Measurements from ENCODE around the gene NOS1AP.

DNA sequence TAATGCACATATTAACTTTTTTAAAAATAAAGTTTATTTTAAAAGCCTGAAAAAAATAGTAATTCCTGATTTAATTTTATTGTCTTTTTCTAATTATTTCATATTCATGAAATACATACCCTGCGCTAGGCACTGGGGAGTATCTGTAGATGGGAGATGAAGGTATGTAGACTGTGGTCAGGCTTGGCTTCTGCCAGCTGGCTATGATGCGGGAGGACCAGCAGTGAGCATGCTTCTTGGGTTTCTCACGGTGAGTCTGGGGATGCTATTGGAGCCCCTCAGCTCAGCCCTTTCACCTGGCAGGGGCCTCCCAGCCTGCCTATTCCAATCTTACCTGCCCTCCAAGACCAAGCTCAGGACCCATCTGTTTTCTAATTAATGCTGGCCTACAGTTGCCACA is 138.4 kb downstream of the NOS1AP start:
- no peak for TF ChIP-seq EZH2 (IDR thresholded peaks at IDR 0.05; ENCODE audit: low read length, unreplicated experiment)
- TF ChIP-seq, protein P1, sequence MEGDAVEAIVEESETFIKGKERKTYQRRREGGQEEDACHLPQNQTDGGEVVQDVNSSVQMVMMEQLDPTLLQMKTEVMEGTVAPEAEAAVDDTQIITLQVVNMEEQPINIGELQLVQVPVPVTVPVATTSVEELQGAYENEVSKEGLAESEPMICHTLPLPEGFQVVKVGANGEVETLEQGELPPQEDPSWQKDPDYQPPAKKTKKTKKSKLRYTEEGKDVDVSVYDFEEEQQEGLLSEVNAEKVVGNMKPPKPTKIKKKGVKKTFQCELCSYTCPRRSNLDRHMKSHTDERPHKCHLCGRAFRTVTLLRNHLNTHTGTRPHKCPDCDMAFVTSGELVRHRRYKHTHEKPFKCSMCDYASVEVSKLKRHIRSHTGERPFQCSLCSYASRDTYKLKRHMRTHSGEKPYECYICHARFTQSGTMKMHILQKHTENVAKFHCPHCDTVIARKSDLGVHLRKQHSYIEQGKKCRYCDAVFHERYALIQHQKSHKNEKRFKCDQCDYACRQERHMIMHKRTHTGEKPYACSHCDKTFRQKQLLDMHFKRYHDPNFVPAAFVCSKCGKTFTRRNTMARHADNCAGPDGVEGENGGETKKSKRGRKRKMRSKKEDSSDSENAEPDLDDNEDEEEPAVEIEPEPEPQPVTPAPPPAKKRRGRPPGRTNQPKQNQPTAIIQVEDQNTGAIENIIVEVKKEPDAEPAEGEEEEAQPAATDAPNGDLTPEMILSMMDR (conservative IDR thresholded peaks at IDR 0.05; ENCODE audit: low read depth, low read length) = no peak
